Measurements from ENCODE around the gene RFX3. TPM values are rescaled to one million over a fixed set of nuclear protein-coding genes. Genes with fewer than 3 reads are reported as not detected.

The RFX3 gene
- total and polyA plus RNA-seq, 12 donors = 1.4 to 14.2 (median 5.5) TPM

GRCh38 chr9:3337515-3338225, 188.1 kb downstream of the RFX3 start:
- H3K27ac ChIP-seq = peak overlapping the region in 1 of 5 donors; percentile 57
- WGBS, 4 donors = 67 to 88% (median 79%) methylated on average over 2 to 3 of the region's 3 CpGs

DNA sequence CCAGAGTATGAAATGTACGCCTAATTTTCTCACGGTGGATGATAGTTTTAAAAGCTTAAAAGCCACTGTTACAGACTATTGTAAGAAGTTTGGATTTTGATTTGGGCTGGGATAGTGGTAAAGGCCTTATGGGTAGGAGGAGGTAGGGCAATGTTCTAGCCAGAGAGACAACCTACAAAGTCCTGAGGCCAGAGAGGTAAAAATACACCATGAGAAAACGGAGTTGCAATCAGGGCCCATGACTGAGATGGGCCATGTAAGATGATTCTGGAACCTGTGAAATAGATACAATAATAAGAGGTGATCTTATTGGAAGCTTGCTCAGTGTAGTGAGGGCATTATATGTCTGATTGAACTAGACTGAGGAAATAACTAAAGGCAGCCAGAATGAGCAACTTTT, 188.8 kb downstream of the RFX3 start:
- H3K27ac ChIP-seq = no peak overlapping the region
- H3K27me3 ChIP-seq = no peaks in the 10 kb centered on the region
- intact Hi-C loops (cut with DNase I) = no loop called here
- H3K4me1 ChIP-seq (replicated peaks in 1 of 2) = peaks cover 0 to 7% of the 10 kb centered on the region in 2 donors
- WGBS, 4 donors = 77 to 96% (median 84%) methylated on average over 3 of the region's 3 CpGs
- H3K4me3 ChIP-seq = no peak overlapping the region
- no peaks in the 10 kb centered on the region for H3K9me3 ChIP-seq (replicated peaks in 1 of 3)
- no peak for TF ChIP-seq POLR2A (IDR thresholded peaks at IDR 0.05)
- TF ChIP-seq, protein P1, sequence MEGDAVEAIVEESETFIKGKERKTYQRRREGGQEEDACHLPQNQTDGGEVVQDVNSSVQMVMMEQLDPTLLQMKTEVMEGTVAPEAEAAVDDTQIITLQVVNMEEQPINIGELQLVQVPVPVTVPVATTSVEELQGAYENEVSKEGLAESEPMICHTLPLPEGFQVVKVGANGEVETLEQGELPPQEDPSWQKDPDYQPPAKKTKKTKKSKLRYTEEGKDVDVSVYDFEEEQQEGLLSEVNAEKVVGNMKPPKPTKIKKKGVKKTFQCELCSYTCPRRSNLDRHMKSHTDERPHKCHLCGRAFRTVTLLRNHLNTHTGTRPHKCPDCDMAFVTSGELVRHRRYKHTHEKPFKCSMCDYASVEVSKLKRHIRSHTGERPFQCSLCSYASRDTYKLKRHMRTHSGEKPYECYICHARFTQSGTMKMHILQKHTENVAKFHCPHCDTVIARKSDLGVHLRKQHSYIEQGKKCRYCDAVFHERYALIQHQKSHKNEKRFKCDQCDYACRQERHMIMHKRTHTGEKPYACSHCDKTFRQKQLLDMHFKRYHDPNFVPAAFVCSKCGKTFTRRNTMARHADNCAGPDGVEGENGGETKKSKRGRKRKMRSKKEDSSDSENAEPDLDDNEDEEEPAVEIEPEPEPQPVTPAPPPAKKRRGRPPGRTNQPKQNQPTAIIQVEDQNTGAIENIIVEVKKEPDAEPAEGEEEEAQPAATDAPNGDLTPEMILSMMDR (IDR thresholded peaks at IDR 0.05) = no peak
- H3K36me3 ChIP-seq (replicated peaks in 1 of 2) = no peaks in the 10 kb centered on the region
- DNase-seq = no peak

More at GRCh38 chr9:3337515-3338225, 188.1 kb downstream of the RFX3 start:
- Histone ChIP-seq H3K4me1 (replicated peaks in 1 of 2) (peaks cover 0 to 7% of the 10 kb centered on the region in 2 donors), H3K4me3 (no peak overlapping the region), H3K27me3 (no peaks in the 10 kb centered on the region), H3K9me3 (replicated peaks in 1 of 3) (no peaks in the 10 kb centered on the region), H3K36me3 (replicated peaks in 1 of 2) (no peaks in the 10 kb centered on the region)
- TF ChIP-seq, protein P1 (IDR thresholded peaks at IDR 0.05) = no peak
- no peak for TF ChIP-seq POLR2A (IDR thresholded peaks at IDR 0.05)
- DNase-seq = peak in 6 of 7 donors; percentile 15 to 61 (median 26)
- intact Hi-C loops (cut with DNase I) = no loop called here

- WGBS, 4 donors = 76 to 88% (median 85%) methylated on average over 2 of the region's 2 CpGs
- Histone ChIP-seq H3K27me3 (no peaks in the 10 kb centered on the region), H3K27ac (no peak overlapping the region), H3K4me1 (replicated peaks in 1 of 2) (peaks cover 0 to 5% of the 10 kb centered on the region in 2 donors), H3K9me3 (replicated peaks in 1 of 3) (no peaks in the 10 kb centered on the region), H3K4me3 (no peak overlapping the region), H3K36me3 (replicated peaks in 1 of 2) (no peaks in the 10 kb centered on the region)
- intact Hi-C loops (cut with DNase I) = no loop called here
- no peak for TF ChIP-seq POLR2A (IDR thresholded peaks at IDR 0.05)
- TF ChIP-seq, protein P1 (IDR thresholded peaks at IDR 0.05) = no peak
- DNase-seq = no peak
These were observed 193.0 kb downstream of the RFX3 start for GRCh38 chr9:3332802-3333201.

DNA sequence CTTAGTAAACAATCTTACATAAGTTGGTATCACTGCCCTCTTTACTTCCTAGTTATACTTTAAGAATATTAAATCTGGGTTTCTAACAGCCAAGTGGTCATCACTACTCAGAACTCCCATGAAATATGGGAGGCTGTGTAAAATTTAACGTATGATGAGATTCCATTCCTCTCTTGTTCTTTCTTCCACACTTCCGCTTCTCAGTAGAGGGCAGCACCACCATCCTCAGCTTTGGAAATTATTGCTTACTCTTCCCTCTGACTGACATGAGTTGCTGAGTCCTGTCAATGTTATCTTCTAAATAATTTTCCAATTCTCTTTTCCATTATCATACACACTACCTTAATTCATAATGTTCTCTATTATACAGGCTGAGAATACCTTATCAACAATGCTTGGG, 194.0 kb downstream of the RFX3 start:
- TF ChIP-seq, protein P1 (IDR thresholded peaks at IDR 0.05) = peak in 3 of 6 experiments; percentile 13 to 25 (median 20)
- no peak for TF ChIP-seq POLR2A (IDR thresholded peaks at IDR 0.05)
- no peak for DNase-seq
- H3K27ac ChIP-seq = no peak overlapping the region
- 63 to 76% (median 73%) methylated on average over 2 of the region's 2 CpGs for WGBS, 4 donors
- H3K4me3 ChIP-seq = no peak overlapping the region
- no peaks in the 10 kb centered on the region for H3K36me3 ChIP-seq (replicated peaks in 1 of 2)
- H3K9me3 ChIP-seq (replicated peaks in 1 of 3) = no peaks in the 10 kb centered on the region
- no peaks in the 10 kb centered on the region for H3K4me1 ChIP-seq (replicated peaks in 1 of 2)
- intact Hi-C loops (cut with DNase I) = no loop called here
- H3K27me3 ChIP-seq = no peaks in the 10 kb centered on the region

All from adrenal gland (tissue), 12 donors.